ENCODE data around the gene SLK.

- TF ChIP-seq CTCF (conservative IDR thresholded peaks at IDR 0.05 in 1 of 2, IDR thresholded peaks at IDR 0.05 in 1 of 2; ENCODE audit: extremely low read depth in 1 of 2, insufficient read depth in 1 of 2, low read depth in 1 of 2, low read length in 2 of 2) (no peak), EZH2 (IDR thresholded peaks at IDR 0.05; ENCODE audit: borderline replicate concordance, low read length) (no peak)
Observed at GRCh38 chr10:103977204-103977603, 10.3 kb downstream of the SLK start.
